ENCODE data around the gene CLIP2.

The CLIP2 gene

GRCh38 chr7:74449809-74450397 lies 160.7 kb downstream of the CLIP2 start:
- no peak overlapping the region for H3K4me3 ChIP-seq (ENCODE audit: low read depth in 1 of 2, low read length in 2 of 2)
- peaks cover 0 to 10% of the 10 kb centered on the region in 2 donors for H3K4me1 ChIP-seq (ENCODE audit: control insufficient read depth in 1 of 2, insufficient read depth in 2 of 2, low read length in 2 of 2)
- H3K9me3 ChIP-seq (ENCODE audit: control insufficient read depth in 1 of 2, low read length in 2 of 2) = no peaks in the 10 kb centered on the region
- no peaks in the 10 kb centered on the region for H3K36me3 ChIP-seq (ENCODE audit: control insufficient read depth in 1 of 2, insufficient read depth in 2 of 2, low read length in 2 of 2)
- H3K27me3 ChIP-seq (ENCODE audit: low read depth, low read length) = no peaks in the 10 kb centered on the region
- H3K27ac ChIP-seq (ENCODE audit: low read length) = no peak overlapping the region

DNA sequence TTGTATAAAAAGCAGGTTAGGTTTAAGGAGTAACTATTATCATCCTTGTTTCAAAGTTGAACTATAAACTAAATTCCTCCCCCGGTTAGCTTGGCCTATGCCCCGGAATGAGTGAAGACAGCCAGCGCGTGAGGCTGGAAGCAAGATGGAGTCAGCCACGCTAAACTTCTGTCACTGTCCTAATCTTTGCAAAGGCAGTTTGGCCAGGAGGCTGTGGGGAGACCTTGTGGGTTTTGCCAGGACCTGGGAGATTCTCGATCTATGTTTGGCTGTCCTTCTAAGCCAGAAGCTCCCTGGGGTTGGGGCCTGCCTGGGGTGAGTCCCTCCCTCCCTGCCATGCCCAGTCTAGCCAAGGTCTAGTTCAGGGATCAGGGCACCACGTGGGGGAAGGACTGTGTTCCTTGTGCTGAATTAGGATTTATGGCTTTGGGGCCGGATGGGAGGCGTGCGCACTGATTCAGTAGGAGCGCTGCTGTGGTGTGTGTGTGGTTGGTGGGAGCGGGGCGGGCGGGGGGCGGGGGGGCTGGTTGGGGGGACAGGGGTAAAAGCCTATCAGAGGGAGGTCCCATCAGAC lies 163.6 kb downstream of the CLIP2 start:
- H3K27ac ChIP-seq (ENCODE audit: low read length) = no peak overlapping the region
- no peaks in the 10 kb centered on the region for H3K27me3 ChIP-seq (ENCODE audit: low read depth, low read length)
- no peaks in the 10 kb centered on the region for H3K36me3 ChIP-seq (ENCODE audit: control insufficient read depth in 1 of 2, insufficient read depth in 2 of 2, low read length in 2 of 2)
- peak overlapping the region in 1 of 2 donors; percentile 73 for H3K4me3 ChIP-seq (ENCODE audit: low read depth in 1 of 2, low read length in 2 of 2)
- no peaks in the 10 kb centered on the region for H3K9me3 ChIP-seq (ENCODE audit: control insufficient read depth in 1 of 2, low read length in 2 of 2)
- peaks cover 0 to 11% of the 10 kb centered on the region in 2 donors for H3K4me1 ChIP-seq (ENCODE audit: control insufficient read depth in 1 of 2, insufficient read depth in 2 of 2, low read length in 2 of 2)

GRCh38 chr7:74453322-74454011 lies 164.3 kb downstream of the CLIP2 start, which contains the start of gene GTF2IRD1:
GTF2IRD1 (plus strand) TSS chr7:74453906; CDS start chr7:74508081, 54,175 bp downstream.
- H3K9me3 ChIP-seq (ENCODE audit: control insufficient read depth in 1 of 2, low read length in 2 of 2) = no peaks in the 10 kb centered on the region
- H3K36me3 ChIP-seq (ENCODE audit: control insufficient read depth in 1 of 2, insufficient read depth in 2 of 2, low read length in 2 of 2) = no peaks in the 10 kb centered on the region
- H3K4me3 ChIP-seq (ENCODE audit: low read depth in 1 of 2, low read length in 2 of 2) = peak within 1 kb of the TSS; percentile 34 to 73
- peak within 1 kb of the TSS; percentile 60 for H3K27ac ChIP-seq (ENCODE audit: low read length)
- H3K27me3 ChIP-seq (ENCODE audit: low read depth, low read length) = no peaks in the 10 kb centered on the region
- peaks cover 0 to 11% of the 10 kb centered on the region in 2 donors for H3K4me1 ChIP-seq (ENCODE audit: control insufficient read depth in 1 of 2, insufficient read depth in 2 of 2, low read length in 2 of 2)

GRCh38 chr7:74454021-74454924 lies 165.1 kb downstream of the CLIP2 start:
- Histone ChIP-seq H3K27me3 (ENCODE audit: low read depth, low read length) (no peaks in the 10 kb centered on the region), H3K4me1 (ENCODE audit: control insufficient read depth in 1 of 2, insufficient read depth in 2 of 2, low read length in 2 of 2) (peaks cover 0 to 11% of the 10 kb centered on the region in 2 donors), H3K36me3 (ENCODE audit: control insufficient read depth in 1 of 2, insufficient read depth in 2 of 2, low read length in 2 of 2) (no peaks in the 10 kb centered on the region), H3K27ac (ENCODE audit: low read length) (peak overlapping the region; percentile 60), H3K4me3 (ENCODE audit: low read depth in 1 of 2, low read length in 2 of 2) (peak overlapping the region; percentile 34 to 65), H3K9me3 (ENCODE audit: control insufficient read depth in 1 of 2, low read length in 2 of 2) (no peaks in the 10 kb centered on the region)

GRCh38 chr7:74454925-74455288 lies 165.7 kb downstream of the CLIP2 start:
- H3K27me3 ChIP-seq (ENCODE audit: low read depth, low read length) = no peaks in the 10 kb centered on the region
- peak overlapping the region; percentile 60 for H3K27ac ChIP-seq (ENCODE audit: low read length)

GRCh38 chr7:74455291-74455804 lies 166.1 kb downstream of the CLIP2 start:
- Histone ChIP-seq H3K4me1 (ENCODE audit: control insufficient read depth in 1 of 2, insufficient read depth in 2 of 2, low read length in 2 of 2) (peaks cover 0 to 11% of the 10 kb centered on the region in 2 donors), H3K4me3 (ENCODE audit: low read depth in 1 of 2, low read length in 2 of 2) (peak overlapping the region; percentile 34 to 65), H3K27ac (ENCODE audit: low read length) (peak overlapping the region; percentile 60)

More at GRCh38 chr7:74454925-74455288, 165.7 kb downstream of the CLIP2 start:
- Histone ChIP-seq H3K9me3 (ENCODE audit: control insufficient read depth in 1 of 2, low read length in 2 of 2) (no peaks in the 10 kb centered on the region), H3K4me1 (ENCODE audit: control insufficient read depth in 1 of 2, insufficient read depth in 2 of 2, low read length in 2 of 2) (peaks cover 0 to 11% of the 10 kb centered on the region in 2 donors), H3K4me3 (ENCODE audit: low read depth in 1 of 2, low read length in 2 of 2) (peak overlapping the region; percentile 34 to 65), H3K36me3 (ENCODE audit: control insufficient read depth in 1 of 2, insufficient read depth in 2 of 2, low read length in 2 of 2) (no peaks in the 10 kb centered on the region)

More at GRCh38 chr7:74455291-74455804, 166.1 kb downstream of the CLIP2 start:
- no peaks in the 10 kb centered on the region for H3K36me3 ChIP-seq (ENCODE audit: control insufficient read depth in 1 of 2, insufficient read depth in 2 of 2, low read length in 2 of 2)
- no peaks in the 10 kb centered on the region for H3K27me3 ChIP-seq (ENCODE audit: low read depth, low read length)
- H3K9me3 ChIP-seq (ENCODE audit: control insufficient read depth in 1 of 2, low read length in 2 of 2) = no peaks in the 10 kb centered on the region
